HG02852 (cell line): ENCODE results near the gene SPACA5B.
"Not testable (repeated sequence)": the region's sequence is repeated elsewhere in the genome, so short reads cannot be mapped to it uniquely, and the experiment has no call there.

ENCODE experiments used
- ATAC-seq: cut with Tn5 transposase; IDR thresholded peaks from one replicate; pipeline ENCODE4 v1.9.1; 2021; ENCODE audit warnings: mild to moderate bottlenecking, moderate library complexity; ENCODE audit not compliant: unreplicated experiment

SPACA5B gene

GRCh38 chrX:48130326-48130725 is at the start of gene SPACA5B:
TSS of gene SPACA5B (plus strand) at chrX:48130626. CDS start at chrX:48130688, 62 bp downstream.
- ATAC-seq = not testable (repeated sequence)

- peak; percentile 76 for ATAC-seq
These were observed 47.2 kb upstream of the SPACA5B start for GRCh38 chrX:48083212-48083611.

GRCh38 chrX:48083706-48084105 is 46.7 kb upstream of the SPACA5B start:
- no peak for ATAC-seq

GRCh38 chrX:48086082-48086481 is 44.3 kb upstream of the SPACA5B start:
- no peak for ATAC-seq

GRCh38 chrX:48090123-48090522 is 40.3 kb upstream of the SPACA5B start:
- ATAC-seq = no peak

DNA sequence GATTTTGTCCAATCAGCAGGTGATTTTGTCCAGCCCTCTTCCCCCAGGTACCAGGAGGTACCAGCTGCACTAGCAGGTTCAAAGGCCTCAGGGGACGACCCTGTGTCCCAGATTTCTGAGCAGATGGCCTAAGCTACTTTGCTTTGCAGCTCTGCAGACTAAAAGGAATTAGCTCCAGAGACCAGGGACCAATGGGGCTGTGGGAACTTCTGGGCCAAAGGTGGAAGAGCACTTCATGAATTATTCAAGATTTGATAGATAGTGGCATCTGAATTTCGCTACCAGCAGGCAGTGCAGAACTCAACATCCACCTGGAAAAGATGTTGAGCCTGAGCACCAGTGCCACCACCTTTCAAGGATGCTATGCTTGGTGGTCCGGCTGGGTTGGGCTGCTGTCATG is 37.9 kb upstream of the SPACA5B start:
- not testable (repeated sequence) for ATAC-seq

DNA sequence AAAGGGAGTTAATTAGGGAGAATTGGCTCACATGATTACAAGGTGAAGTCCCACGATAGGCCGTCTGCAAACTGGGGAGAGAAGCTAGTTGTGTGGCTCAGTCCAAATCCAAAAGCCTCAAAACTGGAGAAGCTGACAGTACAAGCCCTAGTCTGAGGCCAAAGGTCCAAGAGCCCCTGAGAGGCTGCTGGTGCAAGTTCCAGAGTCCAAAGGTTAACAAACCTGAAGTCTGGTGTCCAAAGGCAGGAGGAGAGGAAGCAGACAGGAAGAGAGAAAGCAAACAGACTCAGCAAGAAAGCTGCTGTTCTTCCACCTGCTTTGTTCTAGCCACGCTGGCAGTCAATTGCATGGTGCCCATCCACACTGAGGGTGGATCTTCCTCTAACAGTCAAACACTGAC is 29.0 kb upstream of the SPACA5B start:
- no peak for ATAC-seq

GRCh38 chrX:48102874-48103374 is 27.5 kb upstream of the SPACA5B start:
- ATAC-seq = no peak

- ATAC-seq = no peak
These were observed 22.7 kb upstream of the SPACA5B start for GRCh38 chrX:48107717-48108116.

- ATAC-seq = not testable (repeated sequence)
These were observed 5.1 kb upstream of the SPACA5B start for GRCh38 chrX:48125286-48125685.

DNA sequence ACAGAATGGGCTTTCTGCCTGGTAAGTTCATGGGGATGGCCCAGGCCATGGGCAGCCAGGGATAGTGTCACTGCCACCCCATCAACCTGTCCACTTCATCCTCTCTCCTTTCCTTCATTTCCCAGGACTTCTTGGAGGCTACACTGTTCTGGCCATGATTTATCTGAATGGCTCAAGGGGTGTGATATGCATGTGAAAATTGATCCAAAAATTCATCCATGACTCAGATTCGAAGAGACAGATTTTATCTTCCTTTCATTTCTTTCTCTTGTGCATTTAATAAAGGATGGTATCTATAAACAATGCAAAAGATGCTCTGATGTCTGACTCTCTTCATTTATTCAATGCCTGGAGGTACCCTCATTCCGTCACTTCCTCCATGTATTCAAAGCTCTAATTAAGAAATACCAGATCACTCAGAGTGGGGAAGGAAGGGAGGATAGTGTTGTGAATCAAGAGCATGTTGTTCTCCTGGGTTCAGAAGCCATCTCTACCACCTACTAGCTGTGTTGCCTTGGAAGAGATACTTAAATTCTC is 1.9 kb downstream of the SPACA5B start:
- not testable (repeated sequence) for ATAC-seq

DNA sequence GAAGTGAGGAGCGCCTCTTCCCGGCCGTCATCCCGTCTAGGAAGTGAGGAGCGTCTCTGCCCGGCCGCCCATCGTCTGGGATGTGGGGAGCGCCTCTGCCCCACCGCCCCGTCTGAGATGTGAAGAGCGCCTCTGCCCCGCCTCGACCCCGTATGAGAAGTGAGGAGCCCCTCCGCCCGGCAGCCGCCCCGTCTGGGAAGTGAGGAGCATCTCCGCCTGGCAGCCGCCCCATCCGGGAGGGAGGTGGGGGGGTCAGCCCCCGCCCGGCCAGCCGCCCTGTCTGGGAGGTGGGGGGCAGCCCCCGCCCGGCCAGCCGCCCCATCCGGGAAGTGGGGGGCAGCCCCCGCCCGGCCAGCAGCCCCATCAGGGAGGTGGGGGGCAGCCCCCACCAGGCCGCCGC is 8.7 kb downstream of the SPACA5B start:
- ATAC-seq = not testable (repeated sequence)

- not testable (repeated sequence) for ATAC-seq
These were observed 11.5 kb downstream of the SPACA5B start for GRCh38 chrX:48141810-48142508.

DNA sequence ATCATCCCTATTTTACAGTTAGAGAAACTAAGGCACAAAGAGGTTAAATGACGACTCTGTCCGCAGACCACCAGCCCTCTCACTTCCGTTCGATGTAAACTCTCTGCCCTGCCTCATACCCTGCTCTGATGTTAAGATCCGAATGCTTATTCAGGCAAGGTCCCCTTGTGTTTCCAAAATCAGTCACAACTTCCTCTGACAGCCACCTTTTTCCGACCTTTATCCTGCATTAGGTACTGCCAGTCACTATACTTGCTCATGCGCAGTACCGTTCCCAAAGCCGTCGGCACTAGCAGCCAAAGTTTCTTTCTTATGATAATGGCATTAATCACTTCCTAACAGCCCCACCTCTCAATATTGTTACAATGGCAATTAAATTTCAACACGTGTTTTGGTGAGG is 12.3 kb downstream of the SPACA5B start:
- not testable (repeated sequence) for ATAC-seq

DNA sequence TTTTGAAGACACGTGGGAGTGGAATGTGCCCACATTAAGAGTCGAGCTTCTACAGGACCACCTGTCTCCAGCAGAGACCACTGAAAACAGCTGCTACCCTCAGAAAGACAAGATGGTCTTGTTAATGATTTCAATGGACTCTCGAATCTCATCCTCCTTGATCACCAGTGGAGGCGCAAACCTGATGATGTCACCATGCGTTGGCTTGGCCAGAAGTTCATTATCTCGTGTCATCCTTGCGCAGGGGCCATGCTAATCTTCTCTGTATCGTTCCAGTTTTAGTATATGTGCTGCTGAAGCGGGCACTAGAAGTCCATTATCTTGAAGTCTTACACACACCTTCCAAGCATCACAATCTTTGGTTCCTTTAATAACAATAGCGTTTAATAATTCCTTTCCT is 23.3 kb downstream of the SPACA5B start:
- ATAC-seq = no peak

DNA sequence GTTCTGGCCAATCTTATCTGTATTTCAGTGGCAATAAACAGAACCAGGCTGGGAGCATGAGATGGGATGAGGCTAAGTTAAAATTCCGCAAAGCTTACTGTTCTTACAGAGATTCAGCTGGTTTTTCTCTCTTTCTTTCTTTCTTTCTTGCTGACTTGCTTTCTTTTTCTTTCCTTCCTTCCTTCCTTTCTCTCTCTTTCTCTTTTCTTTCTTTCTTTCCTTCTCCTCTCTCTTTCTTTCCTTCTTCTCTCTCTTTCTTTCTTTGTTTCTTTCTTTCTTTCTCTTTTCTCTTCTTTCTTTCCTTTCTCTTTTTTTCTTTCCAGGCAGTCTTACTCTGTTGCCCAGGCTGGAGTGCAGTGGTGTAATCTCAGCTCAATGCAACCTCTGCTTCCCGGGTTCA is 24.4 kb downstream of the SPACA5B start:
- no peak for ATAC-seq

DNA sequence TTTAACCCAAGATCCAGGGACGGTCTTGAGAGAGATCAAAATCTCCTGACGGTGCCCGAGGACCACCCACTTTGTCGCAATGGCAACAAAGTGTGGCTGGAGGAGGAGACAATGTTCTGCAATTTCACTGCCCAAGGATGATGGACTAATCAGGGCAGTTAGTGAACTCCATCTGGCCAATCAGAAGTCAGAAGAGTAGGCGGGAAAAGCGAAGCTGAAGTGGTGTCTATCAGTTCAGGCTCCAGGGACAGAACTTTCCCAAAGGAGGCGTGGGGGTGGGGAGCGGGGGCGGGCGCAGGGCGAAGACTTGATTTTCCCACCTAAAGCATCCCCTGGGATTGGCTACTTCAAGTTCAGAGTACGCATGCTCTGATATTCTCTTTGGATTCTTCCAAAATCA is 25.6 kb downstream of the SPACA5B start:
- no peak for ATAC-seq

GRCh38 chrX:48165241-48165640 is 34.8 kb downstream of the SPACA5B start:
- no peak for ATAC-seq

DNA sequence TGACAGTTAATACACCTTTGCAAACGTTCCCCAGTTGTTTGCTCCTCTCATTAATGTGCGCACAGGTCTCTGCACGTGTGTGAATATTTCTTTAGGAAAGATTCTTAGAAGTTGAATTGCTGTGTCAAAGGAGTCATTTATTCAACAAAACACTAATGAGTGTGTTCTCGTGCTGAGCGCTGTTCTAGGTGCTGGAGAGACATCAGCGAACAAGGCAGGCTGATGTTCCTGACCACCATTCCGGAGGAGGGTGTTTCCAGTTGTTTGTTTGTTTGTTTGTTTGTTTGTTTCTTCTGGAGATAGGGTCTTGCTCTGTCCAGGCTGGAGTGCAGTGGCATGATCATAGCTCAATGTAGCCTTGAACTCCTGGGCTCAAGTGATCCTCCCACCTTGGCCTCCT is 35.9 kb downstream of the SPACA5B start:
- ATAC-seq = not testable (repeated sequence)

GRCh38 chrX:48179691-48180090 is 49.3 kb downstream of the SPACA5B start:
- no peak for ATAC-seq

DNA sequence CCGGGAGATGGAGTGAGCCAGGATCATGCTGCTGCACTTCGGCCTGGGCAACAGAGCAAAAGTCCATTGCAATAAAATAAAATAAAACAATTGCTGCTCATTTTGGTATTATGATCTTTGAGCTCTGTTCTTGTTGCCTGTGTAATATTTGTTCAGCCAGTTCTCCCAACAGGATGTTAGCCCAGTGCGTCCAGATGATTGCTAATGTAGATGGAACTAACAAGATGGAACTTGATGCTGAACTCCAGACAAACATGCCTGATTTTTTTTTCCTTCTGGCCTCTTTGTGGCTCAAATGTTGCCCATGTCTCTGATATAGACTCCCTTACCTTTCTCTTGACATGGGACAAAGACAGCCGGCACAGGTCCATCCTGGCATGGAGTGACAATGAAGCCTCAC is 50.4 kb downstream of the SPACA5B start:
- ATAC-seq = no peak

GRCh38 chrX:48181882-48182281 is 51.5 kb downstream of the SPACA5B start:
- not testable (repeated sequence) for ATAC-seq
